PC-3 (cell line): Measurements from ENCODE around the gene ARHGAP9. TPM values are rescaled to one million over a fixed set of nuclear protein-coding genes. Genes with fewer than 3 reads are reported as not detected.
"Not testable (repeated sequence)": the region's sequence is repeated elsewhere in the genome, so short reads cannot be mapped to it uniquely, and the experiment has no call there.

Source experiments
- ATAC-seq: fragments of 200-7000 bp; cut with Tn5 transposase; 2 replicates; pipeline ENCODE4 v1.9.1; 2020; ENCODE audit warnings: mild to moderate bottlenecking, moderate library complexity
- BruUV-seq: library from RNA; stranded (reverse); fragments of 400-500 nt; replicated peaks from 2 replicates; lab custom pipeline; 2021; lab: Mats Ljungman, UMichigan
- CTCF ChIA-PET: fragments of 300-600 bp; sonication (Branson Sonifier 250); formaldehyde crosslinking; loops from one replicate; lab custom pipeline; 2022; ENCODE audit warnings: antibody characterized with exemption; lab: Charles Lee
- POLR2A ChIA-PET: fragments of 300-600 bp; sonication (Branson Sonifier 250); formaldehyde crosslinking; loops from one replicate; lab custom pipeline; 2022; ENCODE audit warnings: antibody characterized with exemption; ENCODE audit not compliant: unreplicated experiment; lab: Charles Lee
- DNase-seq: peaks from one replicate; pipeline ENCODE4 v3.0.0-alpha.2; 2015
- H2AFZ ChIP-seq: fragments of 300-600 bp; sonication (generic); 2 replicates; pipeline ENCODE4 v1.6.0; 2016; ENCODE audit warnings: antibody characterized with exemption, low read length
- H3F3A ChIP-seq: fragments of 300-600 bp; sonication (generic); one replicate; pipeline ENCODE4 v1.6.0; 2017; ENCODE audit warnings: antibody characterized with exemption, low read length, control low read depth, mild to moderate bottlenecking; ENCODE audit not compliant: unreplicated experiment
- H3K27ac ChIP-seq: fragments of 300-600 bp; sonication (generic); 2 replicates; pipeline ENCODE4 v1.5.1; 2016; ENCODE audit warnings: mild to moderate bottlenecking, low read length
- H3K27me3 ChIP-seq: fragments of 300-600 bp; sonication (generic); 2 replicates; pipeline ENCODE4 v1.6.1; 2016; ENCODE audit warnings: low read length, mixed read lengths
- H3K36me3 ChIP-seq: fragments of 300-600 bp; sonication (generic); 2 replicates; pipeline ENCODE4 v1.6.1; 2016; ENCODE audit warnings: low read depth, mixed run types, low read length, mixed read lengths
- H3K4me1 ChIP-seq: fragments of 300-600 bp; sonication (generic); 2 replicates; pipeline ENCODE4 v1.5.1; 2016; ENCODE audit warnings: low read length; ENCODE audit not compliant: insufficient read depth
- H3K4me2 ChIP-seq: fragments of 300-600 bp; sonication (generic); 2 replicates; pipeline ENCODE4 v1.6.0; 2016; ENCODE audit warnings: low read length
- H3K4me3 ChIP-seq: fragments of 300-600 bp; sonication (generic); 2 replicates; pipeline ENCODE4 v1.5.1; 2016; ENCODE audit warnings: mild to moderate bottlenecking, low read length, mixed read lengths
- H3K79me2 ChIP-seq: fragments of 300-600 bp; sonication (generic); 2 replicates; pipeline ENCODE4 v1.6.1; 2017; ENCODE audit warnings: low read length, mixed read lengths
- H3K9ac ChIP-seq: fragments of 300-600 bp; sonication (generic); 2 replicates; pipeline ENCODE4 v1.6.0; 2016; ENCODE audit warnings: mild to moderate bottlenecking, low read length
- H3K9me2 ChIP-seq: fragments of 300-600 bp; sonication (generic); replicated peaks from 2 replicates; pipeline ENCODE4 v1.6.1; 2016; ENCODE audit warnings: mixed run types, low read length, mixed read lengths
- H3K9me3 ChIP-seq: fragments of 300-600 bp; sonication (generic); 2 replicates; pipeline ENCODE4 v1.6.1; 2016; ENCODE audit warnings: low read length, mixed read lengths
- H4K20me1 ChIP-seq: fragments of 300-600 bp; sonication (generic); 2 replicates; pipeline ENCODE4 v1.6.1; 2016; ENCODE audit warnings: low read length, mixed read lengths
- EZH2 ChIP-seq: fragments of 300-600 bp; sonication (generic); IDR thresholded peaks from one replicate; pipeline ENCODE4 v1.6.1; 2017; ENCODE audit warnings: antibody characterized with exemption, mild to moderate bottlenecking, low read length; ENCODE audit not compliant: unreplicated experiment
- EZH2phosphoT487 ChIP-seq: fragments of 300-600 bp; sonication (generic); IDR thresholded peaks from 2 replicates; pipeline ENCODE4 v1.6.1; 2018; ENCODE audit warnings: mild to moderate bottlenecking, antibody characterized with exemption, low read length, borderline replicate concordance
- intact Hi-C: fragments of 100-400 bp; cut with micrococcal nuclease; formaldehyde crosslinking; loops from 2 replicates; pipeline ENCODE4 v1.9.0; 2023
- total RNA-seq: library from RNA; depleted of rRNA; stranded (reverse); fragments of >200 nt; gene quantifications from 2 replicates; pipeline ENCODE4 v1.2.3, GENCODE V29; 2014
- TF ChIP-seq, protein P1 (sequence below): fragments of 300-600 bp; sonication (generic); conservative IDR thresholded peaks from 2 replicates; pipeline ENCODE4 v1.5.1; 2017; ENCODE audit warnings: antibody characterized with exemption, low read depth, mild to moderate bottlenecking, low read length

Gene ARHGAP9
- total RNA-seq, 1 experiment from 2014 or later, result not detected

DNA sequence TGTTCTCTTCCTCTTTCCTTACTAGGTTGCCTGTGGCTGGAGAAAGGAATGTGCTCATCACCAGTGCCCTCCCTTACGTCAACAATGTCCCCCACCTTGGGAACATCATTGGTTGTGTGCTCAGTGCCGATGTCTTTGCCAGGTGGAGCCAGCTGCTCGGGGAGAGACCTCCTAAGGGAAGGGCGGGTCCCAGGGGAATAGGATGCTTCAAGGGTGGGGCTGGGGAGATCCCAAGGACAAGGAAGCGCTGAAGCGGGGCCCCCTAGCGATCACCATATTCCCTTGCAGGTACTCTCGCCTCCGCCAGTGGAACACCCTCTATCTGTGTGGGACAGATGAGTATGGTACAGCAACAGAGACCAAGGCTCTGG is 18.5 kb upstream of the ARHGAP9 start:
- ATAC-seq (no peak), DNase-seq (no peak)
- H3K9ac ChIP-seq, result no peak overlapping the region
- no peak overlapping the region for H3K4me3 ChIP-seq
- no peak overlapping the region for H2AFZ ChIP-seq
- H3K27ac ChIP-seq, result no peak overlapping the region
- H3K9me2 ChIP-seq, result no peaks in the 10 kb centered on the region
- TF ChIP-seq EZH2 (no peak), EZH2phosphoT487 (no peak)
- TF ChIP-seq, protein P1, sequence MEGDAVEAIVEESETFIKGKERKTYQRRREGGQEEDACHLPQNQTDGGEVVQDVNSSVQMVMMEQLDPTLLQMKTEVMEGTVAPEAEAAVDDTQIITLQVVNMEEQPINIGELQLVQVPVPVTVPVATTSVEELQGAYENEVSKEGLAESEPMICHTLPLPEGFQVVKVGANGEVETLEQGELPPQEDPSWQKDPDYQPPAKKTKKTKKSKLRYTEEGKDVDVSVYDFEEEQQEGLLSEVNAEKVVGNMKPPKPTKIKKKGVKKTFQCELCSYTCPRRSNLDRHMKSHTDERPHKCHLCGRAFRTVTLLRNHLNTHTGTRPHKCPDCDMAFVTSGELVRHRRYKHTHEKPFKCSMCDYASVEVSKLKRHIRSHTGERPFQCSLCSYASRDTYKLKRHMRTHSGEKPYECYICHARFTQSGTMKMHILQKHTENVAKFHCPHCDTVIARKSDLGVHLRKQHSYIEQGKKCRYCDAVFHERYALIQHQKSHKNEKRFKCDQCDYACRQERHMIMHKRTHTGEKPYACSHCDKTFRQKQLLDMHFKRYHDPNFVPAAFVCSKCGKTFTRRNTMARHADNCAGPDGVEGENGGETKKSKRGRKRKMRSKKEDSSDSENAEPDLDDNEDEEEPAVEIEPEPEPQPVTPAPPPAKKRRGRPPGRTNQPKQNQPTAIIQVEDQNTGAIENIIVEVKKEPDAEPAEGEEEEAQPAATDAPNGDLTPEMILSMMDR, result no peak
- H3K4me1 ChIP-seq, result no peaks in the 10 kb centered on the region
- H3K4me2 ChIP-seq, result no peak overlapping the region
- H3F3A ChIP-seq, result no peaks in the 10 kb centered on the region
- POLR2A ChIA-PET, result no interaction called here
- CTCF ChIA-PET, result no interaction called here
- no peaks in the 10 kb centered on the region for H3K9me3 ChIP-seq
- H3K27me3 ChIP-seq, result no peaks in the 10 kb centered on the region
- peaks cover 42% of the 10 kb centered on the region for H3K36me3 ChIP-seq
- intact Hi-C loops, result no loop called here
- H3K79me2 ChIP-seq, result no peaks in the 10 kb centered on the region
- no TSS peak for BruUV-seq
- no peaks in the 10 kb centered on the region for H4K20me1 ChIP-seq

DNA sequence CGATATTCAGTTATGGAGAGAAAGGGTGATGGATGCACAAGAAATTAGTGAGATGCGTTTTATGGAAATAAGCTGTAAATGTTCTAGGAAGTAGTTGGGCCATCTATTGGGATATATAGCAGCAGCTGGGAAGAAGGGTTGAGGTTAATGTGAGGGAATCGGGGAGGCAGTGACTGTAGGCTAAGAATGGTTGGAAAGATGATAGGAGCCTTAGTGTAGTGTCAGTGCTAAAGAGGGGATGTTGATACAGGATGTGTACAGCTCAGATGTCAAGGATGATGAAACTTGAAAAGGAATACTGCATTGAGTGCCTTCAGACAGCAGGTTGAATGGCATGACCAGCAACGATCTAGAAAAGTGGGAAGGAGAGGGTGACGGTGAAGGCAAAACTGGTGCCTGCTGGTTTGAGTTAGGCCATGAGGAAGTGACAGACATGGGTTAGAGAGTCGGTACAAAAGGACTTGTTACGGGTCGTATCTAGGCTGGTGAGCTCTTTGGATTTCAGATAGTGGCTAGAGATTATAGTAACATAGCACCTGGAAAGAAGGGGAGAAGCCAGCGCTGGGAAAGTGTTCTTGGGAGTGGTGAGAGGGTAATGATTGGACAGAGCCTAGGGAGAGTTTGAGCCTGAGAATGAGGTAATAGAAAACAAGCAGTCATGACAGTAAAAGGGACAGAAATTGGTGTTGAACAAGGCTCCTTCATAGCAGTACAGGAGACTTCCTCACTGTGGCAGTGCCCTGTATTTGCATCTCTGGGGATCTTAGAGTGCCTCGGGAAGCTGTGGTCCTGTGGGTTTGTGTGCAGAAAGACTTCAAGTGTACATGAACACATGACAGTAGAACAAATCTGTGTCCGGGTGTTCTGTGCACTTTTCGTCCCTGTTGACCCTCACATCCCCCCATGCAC is 17.8 kb upstream of the ARHGAP9 start:
- no peak overlapping the region for H3K4me2 ChIP-seq
- no peaks in the 10 kb centered on the region for H3K27me3 ChIP-seq
- no peaks in the 10 kb centered on the region for H3K4me1 ChIP-seq
- H3K9me3 ChIP-seq, result no peaks in the 10 kb centered on the region
- BruUV-seq, result no TSS peak
- ChIA-PET CTCF (no interaction called here), POLR2A (no interaction called here)
- no peaks in the 10 kb centered on the region for H3K79me2 ChIP-seq
- H3K27ac ChIP-seq, result no peak overlapping the region
- H3K9ac ChIP-seq, result no peak overlapping the region
- TF ChIP-seq, protein P1, result no peak
- no peaks in the 10 kb centered on the region for H3F3A ChIP-seq
- intact Hi-C loops, result no loop called here
- no peak overlapping the region for H2AFZ ChIP-seq
- H3K36me3 ChIP-seq, result peaks cover 48% of the 10 kb centered on the region
- no peaks in the 10 kb centered on the region for H3K9me2 ChIP-seq
- no peak for ATAC-seq
- H4K20me1 ChIP-seq, result no peaks in the 10 kb centered on the region
- H3K4me3 ChIP-seq, result no peak overlapping the region
- DNase-seq, result no peak

DNA sequence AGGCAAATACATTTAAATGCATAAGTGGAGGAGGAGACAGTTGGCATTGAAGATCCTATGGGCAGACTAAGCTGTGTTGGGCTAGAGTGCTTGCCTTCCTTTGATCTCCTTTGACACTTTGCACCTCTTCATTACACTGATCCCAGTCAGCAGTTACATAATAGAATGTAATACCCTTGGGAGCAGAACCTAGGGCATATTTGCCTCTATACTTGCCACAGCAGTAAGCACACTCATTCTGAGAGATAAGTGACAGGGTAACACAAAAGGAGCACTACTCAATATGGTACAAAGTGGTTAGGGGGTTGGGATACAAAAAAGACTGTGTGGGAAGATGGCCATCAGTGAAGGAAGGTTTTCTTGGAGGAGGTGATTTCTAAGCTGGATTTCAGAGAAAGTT is 17.2 kb upstream of the ARHGAP9 start:
- Histone ChIP-seq H3K27ac (no peak overlapping the region), H4K20me1 (no peaks in the 10 kb centered on the region), H3K36me3 (peaks cover 44% of the 10 kb centered on the region), H3K4me2 (no peak overlapping the region), H3K9me2 (no peaks in the 10 kb centered on the region), H3K9me3 (no peaks in the 10 kb centered on the region), H3K4me1 (no peaks in the 10 kb centered on the region), H3K4me3 (no peak overlapping the region), H3F3A (no peaks in the 10 kb centered on the region), H3K79me2 (no peaks in the 10 kb centered on the region), H3K27me3 (no peaks in the 10 kb centered on the region), H3K9ac (no peak overlapping the region), H2AFZ (no peak overlapping the region)
- BruUV-seq, result no TSS peak
- no peak for ATAC-seq
- CTCF ChIA-PET, result no interaction called here
- intact Hi-C loops, result no loop called here
- no peak for DNase-seq
- TF ChIP-seq EZH2, result no peak
- POLR2A ChIA-PET, result no interaction called here

DNA sequence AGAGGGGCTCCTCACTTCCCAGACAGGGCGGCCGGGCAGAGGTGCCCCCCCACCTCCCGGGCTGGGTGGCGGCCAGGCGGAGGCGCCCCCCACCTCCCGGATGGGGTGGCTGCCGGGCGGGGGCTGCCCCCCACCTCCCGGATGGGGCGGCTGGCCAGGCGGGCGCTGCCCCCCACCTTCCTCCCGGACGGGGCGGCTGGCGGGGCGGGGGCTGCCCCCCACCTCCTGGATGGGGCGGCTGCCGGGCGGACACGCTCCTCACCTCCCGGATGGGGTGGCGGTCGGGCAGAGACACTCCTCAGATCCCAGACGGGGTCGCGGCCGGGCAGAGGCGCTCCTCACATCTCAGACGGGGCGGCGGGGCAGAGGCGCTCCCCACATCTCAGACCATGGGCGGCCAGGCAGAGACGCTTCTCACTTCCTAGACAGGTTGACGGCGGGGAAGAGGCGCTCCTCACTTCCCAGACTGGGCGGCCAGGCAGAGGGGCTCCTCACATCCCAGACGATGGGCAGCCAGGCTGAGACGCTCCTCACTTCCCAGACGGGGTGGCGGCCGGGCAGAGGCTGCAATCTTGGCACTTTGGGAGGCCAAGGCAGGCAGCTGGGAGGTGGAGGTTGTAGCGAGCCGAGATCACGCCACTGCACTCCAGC is 15.5 kb upstream of the ARHGAP9 start:
- H2AFZ ChIP-seq, BruUV-seq, H4K20me1 ChIP-seq, H3K9ac ChIP-seq, H3K9me3 ChIP-seq, CTCF ChIA-PET, H3K9me2 ChIP-seq, H3K79me2 ChIP-seq, H3F3A ChIP-seq, POLR2A ChIA-PET, H3K27ac ChIP-seq, DNase-seq, H3K4me1 ChIP-seq, H3K27me3 ChIP-seq, H3K4me3 ChIP-seq, intact Hi-C loops, ATAC-seq, H3K4me2 ChIP-seq: not testable (repeated sequence)
- H3K36me3 ChIP-seq, result peaks cover 44% of the 10 kb centered on the region
